Measurements from ENCODE around the gene MSLN. TPM values are rescaled to one million over a fixed set of nuclear protein-coding genes. Genes with fewer than 3 reads are reported as not detected.
A peak's percentile ranks its signal among the peaks of the same experiment; 100 is the strongest.

The MSLN gene
- total RNA-seq, 4 donors from 2014 or later: 4.6 to 30.8 (median 15.7) TPM

GRCh38 chr16:716768-717325 is 43.7 kb upstream of the MSLN start:
- H3K4me1 ChIP-seq: peaks cover 5 to 27% of the 10 kb centered on the region in 2 donors
- DNase-seq: no peak
- no peak overlapping the region for H3K27ac ChIP-seq
- TF ChIP-seq CTCF (IDR thresholded peaks at IDR 0.05) (no peak), POLR2A (IDR thresholded peaks at IDR 0.05) (no peak)
- no peaks in the 10 kb centered on the region for H3K36me3 ChIP-seq
- H3K9me3 ChIP-seq: no peaks in the 10 kb centered on the region
- H3K4me3 ChIP-seq: no peak overlapping the region
- intact Hi-C loops (cut with DNase I; ENCODE audit: low total_unique reads): no loop called here
- no peaks in the 10 kb centered on the region for H3K27me3 ChIP-seq

GRCh38 chr16:717450-718245 is 42.9 kb upstream of the MSLN start:
- H3K4me3 ChIP-seq: no peak overlapping the region
- TF ChIP-seq CTCF (IDR thresholded peaks at IDR 0.05): no peak
- no peak for TF ChIP-seq POLR2A (IDR thresholded peaks at IDR 0.05)
- H3K27me3 ChIP-seq: no peaks in the 10 kb centered on the region
- intact Hi-C loops (cut with DNase I; ENCODE audit: low total_unique reads): no loop called here
- DNase-seq: no peak
- H3K4me1 ChIP-seq: peaks cover 5 to 29% of the 10 kb centered on the region in 2 donors
- H3K27ac ChIP-seq: no peak overlapping the region
- H3K9me3 ChIP-seq: no peaks in the 10 kb centered on the region
- H3K36me3 ChIP-seq: no peaks in the 10 kb centered on the region

- Histone ChIP-seq H3K4me3 (no peak overlapping the region), H3K4me1 (peaks cover 5 to 29% of the 10 kb centered on the region in 2 donors), H3K36me3 (no peaks in the 10 kb centered on the region), H3K27ac (no peak overlapping the region), H3K9me3 (no peaks in the 10 kb centered on the region), H3K27me3 (no peaks in the 10 kb centered on the region)
- intact Hi-C loops (cut with DNase I; ENCODE audit: low total_unique reads): no loop called here
- no peak for DNase-seq
- TF ChIP-seq CTCF (IDR thresholded peaks at IDR 0.05) (no peak), POLR2A (IDR thresholded peaks at IDR 0.05) (no peak)
Measured at GRCh38 chr16:718389-718788, 42.1 kb upstream of the MSLN start.

GRCh38 chr16:718922-719321 is 41.6 kb upstream of the MSLN start:
- TF ChIP-seq CTCF (IDR thresholded peaks at IDR 0.05): no peak
- TF ChIP-seq POLR2A (IDR thresholded peaks at IDR 0.05): no peak
- H3K9me3 ChIP-seq: no peaks in the 10 kb centered on the region
- H3K36me3 ChIP-seq: no peaks in the 10 kb centered on the region
- no peak overlapping the region for H3K4me3 ChIP-seq
- no peaks in the 10 kb centered on the region for H3K27me3 ChIP-seq
- intact Hi-C loops (cut with DNase I; ENCODE audit: low total_unique reads): no loop called here
- peaks cover 5 to 29% of the 10 kb centered on the region in 2 donors for H3K4me1 ChIP-seq
- DNase-seq: no peak
- no peak overlapping the region for H3K27ac ChIP-seq

- intact Hi-C loops (cut with DNase I; ENCODE audit: low total_unique reads): no loop called here
- no peaks in the 10 kb centered on the region for H3K36me3 ChIP-seq
- no peaks in the 10 kb centered on the region for H3K9me3 ChIP-seq
- H3K4me3 ChIP-seq: peak overlapping the region; percentile 64 to 79
- TF ChIP-seq CTCF (IDR thresholded peaks at IDR 0.05): no peak
- TF ChIP-seq POLR2A (IDR thresholded peaks at IDR 0.05): no peak
- no peaks in the 10 kb centered on the region for H3K27me3 ChIP-seq
- peaks cover 5 to 29% of the 10 kb centered on the region in 2 donors for H3K4me1 ChIP-seq
- H3K27ac ChIP-seq: peak overlapping the region; percentile 79 to 84
- DNase-seq: no peak
Measured at GRCh38 chr16:719815-720446, 40.6 kb upstream of the MSLN start.

Measured in uterus (tissue), 4 donors.